ENCODE data around the gene HIVEP3. TPM values are rescaled to one million over a fixed set of nuclear protein-coding genes. Genes with fewer than 3 reads are reported as not detected.
A peak's percentile ranks its signal among the peaks of the same experiment; 100 is the strongest.
"Not testable (repeated sequence)": the region's sequence is repeated elsewhere in the genome, so short reads cannot be mapped to it uniquely, and the experiment has no call there.

The HIVEP3 gene
- 0.77 and 1.4 TPM in 2 replicates for total RNA-seq

DNA sequence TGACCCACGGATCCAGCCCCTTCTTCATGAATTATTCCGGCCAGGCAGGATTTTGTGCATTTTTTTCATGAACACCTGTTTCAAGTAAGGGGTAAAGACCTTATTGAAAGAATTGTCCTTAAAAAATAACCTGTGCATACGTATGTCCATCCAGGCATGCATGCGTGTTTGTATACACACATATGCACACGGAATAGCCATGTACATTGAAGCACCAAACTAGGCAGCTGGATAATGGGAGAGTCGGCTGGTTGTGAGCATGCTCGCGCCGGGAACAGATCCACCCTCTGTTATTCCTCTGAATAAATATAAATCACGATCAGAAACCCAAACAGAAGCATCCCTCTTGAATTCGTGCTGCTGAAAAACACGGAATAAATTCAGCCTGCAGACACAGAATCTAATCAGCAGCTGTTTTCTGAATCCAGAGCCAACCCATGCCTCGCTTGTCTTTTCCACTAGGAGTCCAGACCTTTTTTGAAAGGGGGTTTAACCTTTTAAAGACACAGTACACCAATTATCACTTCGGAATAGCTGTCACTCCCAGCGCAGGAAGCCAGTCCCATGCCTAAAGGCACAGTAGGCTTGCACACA lies at the start of gene HIVEP3:
HIVEP3 (minus strand) TSS at position 473 of the 594 bp plus-strand sequence.
- DNase-seq (ENCODE audit: low read depth in 2 of 2) = peak in 1 of 2 donors; percentile 23

- no peak for DNase-seq (ENCODE audit: low read depth in 2 of 2)
Observed at GRCh38 chr1:41964400-41964799, 45.7 kb upstream of the HIVEP3 start.

GRCh38 chr1:41963636-41964035 lies 44.9 kb upstream of the HIVEP3 start:
- DNase-seq (ENCODE audit: low read depth in 2 of 2) = no peak

GRCh38 chr1:41958015-41958673 lies 39.4 kb upstream of the HIVEP3 start:
- DNase-seq (ENCODE audit: low read depth in 2 of 2) = no peak

DNA sequence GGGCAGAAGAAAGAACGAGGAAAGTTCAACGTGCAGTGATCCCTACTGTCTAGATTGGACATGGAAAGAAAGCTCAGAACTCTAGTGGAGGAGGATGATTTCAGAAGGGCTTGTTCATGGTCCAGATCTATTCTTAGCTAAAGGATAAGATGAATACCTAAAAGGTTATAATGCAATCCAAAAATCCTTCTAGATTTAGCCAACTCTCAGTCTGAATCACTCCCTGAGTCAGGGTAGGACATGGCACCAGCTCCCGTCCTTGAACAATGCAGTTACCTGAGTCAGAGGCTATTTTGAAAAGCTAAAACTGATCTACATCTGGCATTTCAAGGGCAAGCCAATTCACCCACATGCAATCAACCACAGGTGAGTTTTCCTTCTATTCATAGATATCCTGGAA lies 38.8 kb upstream of the HIVEP3 start:
- no peak for DNase-seq (ENCODE audit: low read depth in 2 of 2)

- DNase-seq (ENCODE audit: low read depth in 2 of 2) = peak in 1 of 2 donors; percentile 88
Observed at GRCh38 chr1:41955461-41956159, 36.9 kb upstream of the HIVEP3 start.

DNA sequence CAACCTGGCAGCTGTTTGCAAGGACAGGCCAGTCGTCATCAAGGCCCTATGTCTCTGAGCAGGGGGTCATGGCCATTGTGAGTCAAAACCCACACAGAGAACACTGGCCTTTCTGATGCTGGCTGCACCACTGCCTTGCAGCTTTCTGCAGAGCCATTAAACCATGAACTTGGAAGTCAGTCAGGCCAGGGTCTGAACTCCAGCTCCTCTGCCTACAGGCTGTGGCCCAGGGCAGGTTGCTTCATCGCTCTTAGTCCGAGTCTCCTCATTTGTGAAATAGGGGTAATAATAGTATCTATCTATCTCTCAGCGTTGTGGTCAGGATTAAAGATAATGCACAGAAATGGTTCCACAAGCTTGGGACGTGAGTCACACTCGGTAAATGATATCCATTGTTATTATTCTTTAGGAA lies 35.8 kb upstream of the HIVEP3 start:
- peak in 1 of 2 donors; percentile 72 for DNase-seq (ENCODE audit: low read depth in 2 of 2)

GRCh38 chr1:41953291-41953690 lies 34.6 kb upstream of the HIVEP3 start:
- DNase-seq (ENCODE audit: low read depth in 2 of 2) = no peak

DNA sequence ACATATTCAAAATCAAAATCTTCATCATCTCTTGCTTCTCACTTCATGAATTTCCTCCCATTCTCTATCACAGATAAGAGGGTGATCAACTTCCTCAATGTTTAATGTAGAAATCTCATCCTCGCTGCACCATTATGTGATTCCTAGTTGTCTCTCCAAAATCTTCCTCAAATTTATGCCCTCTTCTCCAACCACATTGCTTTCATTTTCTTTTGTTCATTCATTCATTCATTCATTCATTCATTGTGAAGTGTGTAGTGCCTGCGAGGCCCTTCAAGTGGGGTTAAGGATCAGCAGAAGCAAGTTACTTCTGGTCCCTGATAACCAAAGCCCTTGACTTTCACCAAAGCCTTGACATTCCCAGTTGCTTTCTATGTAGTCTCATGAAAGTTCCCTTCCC lies 33.5 kb upstream of the HIVEP3 start:
- no peak for DNase-seq (ENCODE audit: low read depth in 2 of 2)

DNA sequence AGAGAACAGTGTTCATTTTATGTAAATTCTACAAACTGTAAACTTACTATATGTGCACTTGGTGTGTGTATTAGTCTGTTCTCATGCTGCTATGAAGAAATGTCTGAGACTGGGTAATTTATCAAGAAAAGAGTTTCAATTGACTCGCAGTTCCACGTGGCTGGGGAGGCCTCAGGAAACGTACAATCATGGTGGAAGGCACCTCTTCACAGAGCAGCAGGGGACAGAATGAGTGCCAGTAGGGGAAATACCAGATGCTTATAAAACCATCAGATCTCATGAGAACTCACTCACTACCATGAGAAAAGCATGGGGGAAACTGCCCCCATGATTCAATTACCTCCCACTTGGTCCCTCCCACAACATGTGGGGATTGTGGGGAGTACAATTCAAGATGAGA lies 32.8 kb upstream of the HIVEP3 start:
- DNase-seq (ENCODE audit: low read depth in 2 of 2) = not testable (repeated sequence)

DNA sequence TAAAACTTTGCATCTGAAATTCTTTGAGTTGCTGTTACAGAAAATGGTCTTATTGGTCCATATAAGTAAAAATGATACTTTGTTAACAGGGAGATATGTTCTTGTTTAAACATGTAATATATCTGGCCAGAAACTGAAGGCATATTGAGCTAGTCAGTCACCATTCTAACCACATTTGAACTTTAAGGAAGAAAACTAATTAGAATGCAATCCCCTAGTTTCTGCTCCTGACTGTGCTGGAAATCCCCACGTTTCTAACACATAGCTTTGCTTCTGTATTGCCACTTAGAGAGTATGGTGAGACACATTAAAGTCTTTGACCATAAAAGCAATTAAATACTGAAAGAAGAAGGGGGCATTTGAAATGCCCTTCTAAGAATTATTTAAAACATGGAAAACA lies 32.1 kb upstream of the HIVEP3 start:
- no peak for DNase-seq (ENCODE audit: low read depth in 2 of 2)

DNA sequence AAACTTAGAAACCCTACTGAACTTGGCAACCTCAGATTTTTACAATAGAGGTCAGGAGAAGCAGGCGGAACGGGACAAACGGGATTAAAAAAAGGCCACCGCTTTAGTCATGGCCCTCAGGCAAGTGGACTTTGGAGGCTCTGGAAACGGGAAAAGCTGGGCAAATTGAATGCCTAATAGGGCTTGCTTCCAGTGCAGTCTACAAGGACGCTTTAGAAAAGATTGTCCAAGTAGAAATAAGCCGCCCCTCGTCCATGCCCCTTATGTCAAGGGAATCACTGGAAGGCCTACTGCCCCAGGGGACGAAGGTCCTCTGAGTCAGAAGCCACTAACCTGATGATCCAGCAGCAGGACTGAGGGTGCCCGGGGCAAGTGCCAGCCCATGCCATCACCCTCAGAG lies 27.2 kb upstream of the HIVEP3 start:
- DNase-seq (ENCODE audit: low read depth in 2 of 2) = not testable (repeated sequence)

DNA sequence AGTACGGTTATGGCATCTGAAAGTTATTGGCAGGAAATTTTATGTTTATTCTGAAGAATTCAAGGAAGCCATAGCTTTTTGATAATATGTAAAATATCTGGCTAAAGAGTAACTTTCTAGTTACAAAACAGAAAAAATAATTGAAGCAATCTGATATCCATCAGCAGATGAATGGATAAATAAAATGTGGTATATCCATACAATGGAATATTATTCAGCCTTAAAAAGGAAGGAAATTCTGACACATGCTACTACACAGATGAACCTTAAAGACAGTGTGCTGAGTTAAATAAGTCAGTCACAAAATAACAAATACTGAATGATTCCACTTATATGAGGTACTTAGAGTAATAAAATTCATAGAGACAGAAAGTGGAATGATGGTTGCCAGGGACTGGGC lies 25.0 kb upstream of the HIVEP3 start:
- no peak for DNase-seq (ENCODE audit: low read depth in 2 of 2)

GRCh38 chr1:41942278-41942677 lies 23.6 kb upstream of the HIVEP3 start:
- DNase-seq (ENCODE audit: low read depth in 2 of 2) = no peak

GRCh38 chr1:41941381-41941780 lies 22.7 kb upstream of the HIVEP3 start:
- no peak for DNase-seq (ENCODE audit: low read depth in 2 of 2)

- no peak for DNase-seq (ENCODE audit: low read depth in 2 of 2)
Observed at GRCh38 chr1:41939194-41939593, 20.5 kb upstream of the HIVEP3 start.

DNA sequence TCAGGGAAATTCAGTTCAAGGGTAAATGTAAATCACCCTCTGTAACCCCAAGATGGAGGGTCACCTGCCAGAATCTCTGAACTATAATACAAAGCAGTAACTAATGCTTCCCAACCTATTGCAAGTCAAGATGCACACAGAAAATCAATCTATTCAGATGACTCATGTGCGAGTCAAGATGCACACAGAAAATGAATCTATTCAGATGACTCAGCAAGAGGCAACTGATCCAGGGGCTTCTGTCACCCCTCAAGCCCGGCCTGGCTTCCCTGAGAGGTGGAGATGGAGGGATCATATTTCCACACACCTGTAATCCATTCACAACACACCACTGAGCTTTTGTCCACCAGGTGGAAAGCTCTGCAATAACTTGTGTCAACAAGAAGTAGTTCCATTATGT lies 17.4 kb upstream of the HIVEP3 start:
- DNase-seq (ENCODE audit: low read depth in 2 of 2) = peak in 1 of 2 donors; percentile 12

GRCh38 chr1:41935226-41935625 lies 16.5 kb upstream of the HIVEP3 start:
- DNase-seq (ENCODE audit: low read depth in 2 of 2) = peak; percentile 33 to 40

DNA sequence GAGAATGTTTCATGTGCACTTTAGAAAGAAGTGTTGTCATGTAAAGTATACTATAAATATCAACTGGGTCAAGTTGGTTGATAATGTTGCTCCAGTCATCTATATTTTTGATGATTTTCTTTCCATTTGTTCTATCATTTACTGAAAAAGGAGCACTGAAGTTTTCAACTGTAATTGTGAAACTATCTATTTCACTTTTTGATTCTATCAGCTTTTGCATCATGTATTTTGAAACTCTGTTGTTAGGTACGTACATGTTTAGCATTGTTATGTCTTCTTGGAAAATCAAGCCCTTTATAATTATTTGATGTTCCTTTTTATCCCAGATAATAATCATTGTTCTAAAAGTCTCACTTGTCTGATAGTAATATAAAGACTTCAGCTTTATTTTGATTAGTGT lies 14.4 kb upstream of the HIVEP3 start:
- DNase-seq (ENCODE audit: low read depth in 2 of 2) = no peak

DNA sequence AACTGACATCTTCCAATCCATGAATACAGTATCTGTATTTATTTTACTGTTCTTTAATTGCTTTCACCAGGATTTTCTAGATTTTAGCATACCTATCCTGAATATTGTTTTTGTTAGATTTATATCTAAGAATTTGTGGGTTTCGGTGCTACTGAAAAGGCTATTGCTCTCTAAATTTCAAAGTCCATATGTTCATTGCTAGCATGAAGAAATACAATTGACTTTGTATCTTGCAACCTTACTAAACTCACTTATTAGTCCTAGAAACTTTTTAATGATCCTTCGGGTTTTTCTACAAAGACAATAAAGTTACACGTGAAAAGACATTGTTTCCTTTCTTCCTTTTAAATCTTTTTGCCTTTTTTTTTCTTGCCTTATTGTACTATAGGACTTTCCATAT lies 12.9 kb upstream of the HIVEP3 start:
- no peak for DNase-seq (ENCODE audit: low read depth in 2 of 2)

DNA sequence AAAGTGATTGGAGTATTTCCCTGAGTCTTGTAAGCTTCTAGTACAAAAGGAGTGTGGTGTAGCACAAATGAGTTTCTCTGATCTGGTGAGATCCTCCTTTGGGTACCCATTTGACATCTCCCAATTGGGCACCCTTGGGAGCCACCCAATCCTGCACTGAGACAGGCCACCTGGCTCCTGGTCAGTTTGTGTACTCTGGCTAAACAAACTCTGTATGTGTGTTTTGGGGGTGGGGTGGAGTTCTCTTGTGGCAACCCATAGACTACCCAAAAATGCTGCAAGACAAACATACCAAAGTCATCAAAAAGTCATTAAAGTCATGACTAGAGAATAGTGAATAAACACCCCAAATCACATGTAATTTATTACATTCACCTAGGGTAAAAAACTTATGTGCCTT lies 8.4 kb upstream of the HIVEP3 start:
- DNase-seq (ENCODE audit: low read depth in 2 of 2) = no peak

- DNase-seq (ENCODE audit: low read depth in 2 of 2) = peak in 1 of 2 donors; percentile 11
Observed at GRCh38 chr1:41925712-41926111, 7.0 kb upstream of the HIVEP3 start.

DNA sequence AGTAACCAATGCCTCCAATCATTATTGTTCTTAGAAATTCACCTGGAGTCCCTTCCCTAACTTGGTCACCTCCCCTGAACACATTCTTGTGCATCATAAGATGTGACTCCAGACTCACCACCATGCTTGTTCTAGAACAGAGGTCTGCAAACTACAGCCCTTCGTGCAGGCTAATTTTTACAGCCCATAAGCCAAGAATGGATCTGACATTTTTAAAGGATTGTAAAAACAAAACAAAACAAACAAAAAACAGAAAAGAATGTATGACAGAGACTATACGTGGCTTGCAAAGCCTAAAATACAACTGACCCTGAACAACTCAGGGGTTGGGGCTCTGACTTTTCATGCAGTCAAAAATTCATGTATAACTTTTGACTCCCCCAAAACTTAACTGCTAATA lies 6.2 kb upstream of the HIVEP3 start:
- no peak for DNase-seq (ENCODE audit: low read depth in 2 of 2)
